Midbrain (tissue), 1 donor: ENCODE data around the gene MYL4.
"Not testable (repeated sequence)": the region's sequence is repeated elsewhere in the genome, so short reads cannot be mapped to it uniquely, and the experiment has no call there.

ENCODE experiments used
- DNase-seq: peaks from one replicate; lab custom pipeline; 2025; lab: John Stamatoyannopoulos, UW

Gene MYL4

DNA sequence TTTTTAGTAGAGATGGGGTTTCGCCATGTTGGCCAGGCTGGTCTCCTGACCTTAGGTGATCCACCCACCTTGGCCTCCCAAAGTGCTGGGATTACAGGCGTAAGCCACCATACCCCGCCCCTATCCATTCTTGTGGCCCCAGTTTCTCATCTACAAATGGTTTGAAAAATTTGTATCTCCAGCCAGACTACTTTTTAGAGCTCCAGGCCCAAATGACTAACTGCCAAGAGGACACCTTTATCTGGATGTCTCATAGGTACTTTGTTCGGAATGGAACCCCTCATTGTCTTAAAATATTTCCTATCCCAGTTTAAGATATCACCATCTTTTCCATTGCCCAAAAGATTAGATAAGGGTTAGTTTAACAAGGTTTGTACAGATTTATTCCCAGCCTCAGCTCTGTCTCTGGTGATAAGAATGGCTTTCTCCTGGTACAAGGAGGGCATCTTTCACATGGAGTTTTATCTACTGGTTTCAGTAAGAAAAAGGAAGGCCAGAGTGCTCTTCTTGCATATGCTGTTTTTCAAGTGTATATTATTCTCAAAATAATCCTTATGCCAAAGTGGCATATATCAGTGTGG lies 15.1 kb upstream of the MYL4 start:
- no peak for DNase-seq

DNA sequence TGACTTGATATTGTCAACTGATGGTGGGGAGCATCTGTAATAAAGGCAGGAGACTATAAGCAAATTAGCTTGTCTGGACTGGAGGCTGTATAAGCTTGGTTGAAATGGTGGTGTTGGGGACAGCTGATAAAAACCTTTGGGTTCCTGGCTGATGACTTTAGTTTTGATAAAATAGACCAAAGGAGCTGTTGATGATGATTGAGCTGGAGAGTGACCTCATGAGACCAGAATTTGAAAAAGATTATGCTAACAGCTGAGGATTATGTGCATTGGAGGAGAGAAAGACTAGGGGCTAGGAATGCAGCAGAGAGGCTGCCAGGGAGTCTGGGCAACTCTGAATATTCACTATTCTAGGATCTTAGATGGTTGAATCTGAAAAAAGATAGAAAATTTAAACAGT lies 11.3 kb upstream of the MYL4 start:
- no peak for DNase-seq

DNA sequence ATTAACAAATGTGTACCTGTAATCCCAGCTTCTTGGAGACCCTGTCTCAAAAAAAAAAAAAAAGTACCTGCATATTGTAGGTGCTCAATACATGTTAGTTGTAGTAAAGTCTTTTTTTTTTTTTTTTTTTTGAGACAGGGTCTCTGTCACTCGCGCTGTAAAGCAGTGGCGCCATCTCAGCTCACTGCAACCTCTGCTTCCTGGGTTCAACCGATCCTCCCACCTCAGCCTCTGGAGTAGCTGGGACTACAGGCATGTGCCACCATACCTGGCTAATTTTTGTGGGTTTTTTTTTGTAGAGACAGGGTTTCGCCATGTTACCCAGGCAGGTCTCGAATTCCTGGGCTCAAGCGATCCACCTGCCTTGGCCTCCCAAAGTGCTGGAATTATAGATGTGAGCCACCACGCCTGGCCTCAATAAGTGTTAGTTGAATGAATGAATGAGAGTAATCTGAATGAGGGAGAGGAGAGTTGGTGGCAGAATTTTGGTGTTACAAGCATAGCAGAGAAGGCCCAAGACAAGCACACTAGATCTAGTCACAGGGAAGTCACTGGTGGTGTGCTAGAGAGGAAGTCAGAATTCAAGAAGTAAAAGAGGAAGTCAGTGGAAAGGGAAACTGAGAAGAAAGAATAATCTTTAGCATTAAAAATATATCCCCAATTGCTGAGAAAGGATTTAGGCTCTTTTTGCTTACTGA lies 9.4 kb upstream of the MYL4 start:
- DNase-seq = no peak

DNA sequence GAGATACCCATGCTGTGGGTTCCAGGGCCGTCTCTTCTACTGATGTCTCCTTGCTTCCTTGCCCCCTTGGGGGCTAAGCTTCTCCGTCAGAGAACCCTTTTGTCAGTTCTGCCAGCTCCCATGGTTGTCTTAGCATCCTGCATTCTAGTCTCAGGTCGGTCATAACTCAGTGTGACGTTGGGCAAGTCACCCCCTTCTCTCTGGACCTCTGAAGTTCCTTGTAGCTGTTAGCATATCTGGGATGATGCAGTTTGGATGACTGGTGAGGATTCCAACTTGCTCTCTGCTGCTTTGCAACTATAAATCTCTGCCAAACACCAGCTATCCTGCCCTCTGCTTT lies 8.9 kb upstream of the MYL4 start:
- no peak for DNase-seq

DNA sequence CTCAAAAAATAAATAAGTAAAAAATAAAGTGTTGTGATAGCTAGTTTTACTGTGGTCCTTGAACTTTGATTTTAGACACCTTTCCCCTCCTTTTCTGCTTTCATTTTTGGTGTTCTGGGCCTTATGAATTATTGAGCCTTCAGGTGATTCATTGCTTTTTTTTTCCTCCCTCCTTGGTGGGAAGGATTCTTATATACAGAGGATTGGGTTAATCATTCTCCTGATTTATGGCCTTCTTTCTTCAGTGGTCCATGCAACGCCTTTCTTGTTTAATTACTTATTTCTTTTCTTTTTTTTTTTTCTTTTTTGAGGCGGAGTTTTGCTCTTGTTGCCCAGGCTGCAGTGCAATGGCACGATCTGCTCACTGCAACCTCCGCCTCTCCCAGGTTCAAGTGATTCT lies 8.0 kb upstream of the MYL4 start:
- no peak for DNase-seq

DNA sequence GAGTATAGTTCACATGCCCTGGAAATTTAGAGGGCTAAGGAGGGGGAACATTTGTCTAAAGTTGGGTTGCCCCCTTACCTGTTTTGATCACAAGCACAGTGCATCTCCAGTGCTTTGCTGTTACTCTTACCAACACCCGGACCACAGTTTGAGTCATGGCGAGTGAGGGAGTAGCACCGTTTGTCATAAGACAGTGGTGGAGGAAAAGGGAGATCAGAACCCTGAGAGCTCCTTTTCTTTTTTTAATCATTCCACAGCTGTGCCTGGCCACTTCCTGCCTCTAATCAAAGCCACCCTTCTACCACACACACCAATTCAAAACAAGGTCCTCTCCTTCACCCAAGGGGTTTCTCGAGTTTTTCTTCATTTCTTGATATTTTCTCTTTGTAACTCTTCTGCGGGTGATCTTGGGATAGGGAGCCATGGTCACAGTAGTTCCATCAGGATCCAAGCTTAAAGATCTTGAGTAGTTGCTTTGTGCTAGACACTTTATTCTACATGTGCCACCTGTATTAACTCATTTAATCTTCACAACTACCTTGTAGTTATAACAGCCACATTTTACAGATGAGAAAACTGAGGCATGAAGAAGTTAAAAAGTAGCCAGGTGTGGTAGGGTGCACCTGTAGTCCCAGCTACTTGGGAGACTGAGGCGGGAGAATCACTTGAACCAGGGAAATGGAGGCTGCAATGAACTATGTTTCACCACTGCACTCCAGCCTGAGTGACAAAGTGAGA lies 5.0 kb upstream of the MYL4 start:
- DNase-seq = no peak

DNA sequence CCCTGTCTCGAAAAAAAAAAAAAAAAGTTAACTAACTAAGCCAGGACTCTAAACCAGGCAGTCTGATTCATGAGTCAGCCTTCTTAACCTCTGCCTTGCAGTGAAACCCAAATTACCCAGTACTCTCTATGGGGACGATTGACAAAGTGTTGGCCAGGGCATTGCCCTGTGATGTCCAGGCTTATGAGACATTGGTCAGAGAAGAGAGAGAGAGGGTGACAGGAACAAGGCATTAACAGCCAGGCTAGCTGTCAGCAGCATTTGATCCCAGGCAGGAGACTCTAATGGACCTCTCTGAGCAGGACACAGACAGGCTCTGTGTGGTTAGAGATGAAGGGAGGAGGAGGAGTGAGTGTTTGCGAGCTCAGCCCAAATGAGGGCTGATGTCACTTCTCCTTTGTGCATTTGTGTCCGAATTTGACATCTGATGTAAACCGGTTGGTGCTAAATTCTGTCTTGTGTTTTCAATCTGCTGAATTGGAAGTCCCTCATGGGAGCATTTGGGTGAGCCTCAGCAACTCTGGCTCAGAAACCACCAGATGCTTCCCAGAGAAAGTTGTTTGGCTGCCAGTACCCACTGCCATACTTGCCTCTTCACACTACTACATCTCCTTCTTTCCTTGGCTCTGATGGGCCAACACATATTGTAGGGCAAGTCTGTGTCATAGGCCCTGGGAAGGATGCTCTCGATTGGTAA lies 4.3 kb upstream of the MYL4 start:
- peak; percentile 16 for DNase-seq

DNA sequence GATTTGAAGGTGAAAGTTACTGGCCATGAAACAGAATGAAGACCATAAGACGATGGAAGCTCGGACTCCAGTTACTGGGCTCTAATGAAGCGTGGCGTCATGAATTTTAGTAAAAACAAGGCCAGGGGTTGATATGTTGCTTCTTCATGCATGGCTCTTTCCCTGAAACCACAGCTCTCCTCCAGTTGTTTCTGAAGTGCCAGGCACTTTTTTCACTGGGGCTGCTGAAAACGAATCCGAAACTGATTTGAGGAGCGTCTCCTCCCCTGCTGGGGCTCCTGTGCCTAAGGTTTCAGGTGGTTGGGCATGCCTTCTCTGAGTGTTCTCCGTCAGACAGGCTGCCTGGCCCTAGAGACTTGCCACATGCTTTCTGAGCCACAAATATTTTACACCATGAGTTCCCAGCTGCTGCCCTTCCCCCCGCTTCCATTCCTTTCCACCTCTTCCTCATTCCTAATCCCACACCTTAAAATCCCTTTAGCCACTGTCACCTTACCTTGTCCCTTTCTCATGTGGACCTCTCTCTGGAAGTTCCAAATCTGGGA lies 3.7 kb upstream of the MYL4 start:
- DNase-seq = no peak

DNA sequence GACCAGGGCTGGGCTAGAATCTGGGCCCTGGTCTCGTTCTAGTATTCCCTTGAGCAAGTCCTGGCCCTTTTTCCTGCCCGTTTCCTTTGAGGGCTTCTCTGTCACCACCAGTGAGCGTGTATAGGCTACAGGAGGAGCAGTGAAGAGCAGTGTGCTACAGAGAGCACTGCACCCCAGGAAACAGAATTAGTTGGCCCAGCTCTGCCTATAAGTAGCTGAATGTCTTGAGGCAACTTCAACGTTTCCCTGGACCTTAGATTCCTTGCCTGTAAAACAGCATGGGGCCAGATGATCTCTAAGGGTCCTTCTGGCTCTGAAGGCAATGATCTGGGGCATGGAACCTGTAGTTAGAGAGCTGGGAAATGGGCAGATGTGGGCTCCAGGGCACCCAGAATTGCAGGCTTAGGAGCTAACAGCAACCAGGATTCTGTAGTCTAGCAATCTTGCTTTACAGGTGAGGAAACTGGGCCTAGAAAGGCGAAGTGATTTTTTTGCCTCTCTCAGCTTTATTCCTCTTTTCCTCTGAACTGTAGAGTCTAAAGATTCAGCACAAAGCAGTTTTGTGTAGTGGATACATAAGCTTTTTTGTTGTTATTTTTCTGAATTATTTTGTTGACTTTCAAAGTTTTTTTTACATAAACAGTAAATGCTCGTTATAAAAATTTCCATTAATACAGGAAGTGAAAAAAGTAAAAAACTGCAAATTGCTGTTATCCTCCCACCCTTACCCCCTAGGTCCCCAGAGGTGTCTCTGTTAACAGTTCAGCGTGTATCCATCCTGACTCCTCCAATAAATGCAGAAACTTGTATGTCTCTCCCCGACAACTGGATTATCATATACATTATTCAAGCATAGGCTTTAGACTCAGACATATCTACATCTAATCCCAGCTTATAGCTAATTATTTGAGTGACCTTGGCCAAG lies 1.7 kb upstream of the MYL4 start:
- no peak for DNase-seq

DNA sequence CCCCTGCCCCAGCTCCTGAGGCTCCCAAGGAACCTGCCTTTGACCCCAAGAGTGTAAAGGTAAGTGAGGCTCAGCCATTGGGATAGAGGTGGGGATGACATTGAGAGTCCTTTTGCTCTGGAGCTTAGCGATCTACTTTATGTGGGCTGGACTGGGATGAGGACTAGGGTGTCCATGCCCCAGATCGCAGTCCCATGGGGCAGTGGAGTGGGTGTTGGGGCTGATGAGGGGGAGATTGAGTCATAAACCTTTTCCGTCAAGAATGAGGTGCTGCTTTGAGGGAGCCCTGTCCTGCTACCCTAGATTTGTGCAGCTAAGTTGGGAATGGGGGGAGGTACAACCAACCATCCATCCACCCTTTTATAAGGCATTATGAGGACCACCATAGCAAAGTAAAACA lies 351 bp downstream of the MYL4 start:
- no peak for DNase-seq

DNA sequence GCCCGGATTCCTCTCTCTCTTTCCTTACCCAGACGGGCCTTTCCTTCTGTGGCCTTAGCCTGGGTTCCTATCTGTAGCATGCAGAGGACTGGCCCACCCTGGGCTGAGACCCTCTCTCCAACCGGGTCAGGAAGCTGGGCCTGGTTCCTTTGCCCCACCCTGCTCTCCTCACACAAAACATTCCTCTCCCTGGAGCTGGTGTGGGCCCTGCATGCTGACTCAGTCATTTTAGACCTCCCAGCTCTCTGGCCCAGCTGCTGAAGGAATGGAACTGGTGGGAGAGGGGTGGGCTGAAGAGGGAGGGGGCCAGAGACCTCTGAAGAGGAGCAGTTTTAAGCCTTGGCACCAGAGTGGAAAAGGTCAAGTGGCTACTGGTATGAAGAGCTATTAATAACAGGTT lies 957 bp downstream of the MYL4 start:
- no peak for DNase-seq

DNA sequence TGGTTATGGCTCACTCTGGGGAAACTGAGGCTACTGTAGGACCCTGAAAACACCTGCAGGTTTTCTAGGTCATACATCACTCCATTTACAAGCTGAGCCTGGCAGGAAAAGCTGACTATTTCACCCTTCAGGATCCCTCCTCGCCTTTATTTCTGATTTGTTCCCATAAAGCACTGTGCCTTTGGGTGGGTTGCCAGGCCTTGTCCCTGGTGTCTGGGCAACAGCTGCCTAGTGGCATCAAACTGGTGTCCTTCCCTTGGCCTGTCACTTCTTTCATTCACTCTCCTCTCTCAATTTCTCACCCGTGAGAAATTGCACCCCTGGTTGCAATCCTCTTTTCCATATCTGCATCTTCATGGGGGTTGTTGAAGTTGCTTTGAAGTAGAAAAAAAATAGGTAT lies 1.6 kb downstream of the MYL4 start:
- no peak for DNase-seq

DNA sequence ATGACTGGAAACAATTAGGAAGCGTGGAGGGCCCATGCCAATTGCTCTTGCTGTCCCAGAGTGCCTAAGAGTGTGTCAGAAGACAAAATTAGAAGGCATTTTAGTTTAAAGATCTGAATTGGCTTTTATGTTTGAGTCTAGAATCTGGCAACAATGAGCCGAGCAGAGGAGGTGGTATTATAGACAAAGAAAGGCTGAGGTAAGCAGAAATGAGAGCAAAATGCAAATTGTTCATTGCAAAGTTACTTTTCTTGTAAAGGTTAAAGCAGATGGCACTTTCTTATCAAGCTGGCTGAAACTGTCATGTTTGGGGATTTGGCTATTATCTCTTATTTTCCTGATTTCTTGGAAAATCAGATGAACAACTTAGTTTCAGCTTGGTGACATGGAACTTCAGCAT lies 3.3 kb downstream of the MYL4 start:
- DNase-seq = no peak

DNA sequence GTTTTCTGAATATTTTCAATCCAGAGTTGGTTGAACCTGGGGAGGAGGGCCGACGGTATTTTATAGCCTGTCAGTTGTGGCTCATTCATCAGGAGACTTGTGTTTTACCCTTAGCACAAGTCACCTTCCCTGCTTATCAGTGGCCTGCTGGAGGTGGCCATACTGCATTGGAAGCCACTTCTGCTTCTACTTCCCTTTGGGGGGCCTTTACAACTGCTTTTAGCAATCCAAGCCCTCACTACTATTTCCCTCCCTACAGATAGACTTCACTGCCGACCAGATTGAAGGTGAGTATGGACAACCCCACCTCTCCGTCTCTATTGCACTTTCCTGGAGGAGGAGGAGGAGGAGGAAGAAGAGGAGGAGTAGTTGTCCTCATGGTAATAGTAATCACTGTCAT lies 4.4 kb downstream of the MYL4 start:
- no peak for DNase-seq

DNA sequence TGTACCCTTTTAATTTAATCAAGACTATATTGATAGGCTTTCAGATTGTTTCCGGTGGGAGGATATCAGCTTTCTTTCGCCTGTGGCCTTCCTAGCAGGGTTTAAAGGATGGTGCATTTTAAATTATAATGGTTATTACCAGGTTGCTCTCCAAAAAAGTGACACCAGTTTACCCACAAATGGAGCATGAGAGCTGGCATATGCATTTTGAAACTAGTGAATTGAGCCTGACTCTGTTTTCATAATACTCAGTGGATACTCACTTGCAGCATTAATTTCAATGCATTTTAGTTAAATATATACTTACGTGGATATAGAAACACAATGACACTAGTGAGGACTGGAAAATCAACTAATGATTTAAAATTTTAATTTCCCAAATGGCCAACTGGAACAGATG lies 5.8 kb downstream of the MYL4 start:
- no peak for DNase-seq

DNA sequence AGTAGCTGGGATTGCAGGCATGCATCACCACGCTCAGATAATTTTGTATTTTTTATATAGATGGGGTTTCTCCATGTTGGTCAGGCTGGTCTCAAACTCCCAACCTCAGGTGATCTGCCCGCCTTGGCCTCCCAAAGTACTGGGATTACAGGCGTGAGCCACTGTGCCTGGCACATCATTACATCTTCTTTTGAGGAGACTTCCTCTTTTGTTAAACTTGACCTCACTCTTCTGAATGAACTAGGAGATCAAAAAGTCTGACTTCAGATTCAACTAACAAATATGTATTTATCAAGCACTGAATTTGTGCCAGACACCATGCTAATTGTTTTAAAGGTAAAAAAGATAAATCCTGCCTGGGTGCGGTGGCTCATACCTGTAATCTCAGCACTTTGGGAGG lies 7.7 kb downstream of the MYL4 start:
- not testable (repeated sequence) for DNase-seq

DNA sequence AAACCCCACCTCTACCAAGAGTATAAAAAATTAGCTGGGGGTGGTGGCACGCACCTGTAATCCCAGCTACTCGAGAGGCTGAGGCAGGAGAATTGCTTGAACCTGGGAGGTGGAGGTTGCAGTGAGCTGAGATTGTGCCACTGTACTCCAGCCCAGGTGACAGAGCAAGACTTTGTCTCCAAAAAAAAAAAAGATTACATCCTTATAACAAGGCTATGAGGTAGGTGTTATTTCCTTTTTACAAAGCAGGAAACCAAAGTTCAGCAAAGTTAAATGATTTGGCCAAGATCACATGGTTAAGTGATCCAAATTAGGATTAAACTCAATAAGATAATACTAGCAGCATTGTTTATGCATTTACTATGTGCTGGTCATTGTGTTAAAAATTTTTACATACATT lies 8.1 kb downstream of the MYL4 start:
- DNase-seq = not testable (repeated sequence)

DNA sequence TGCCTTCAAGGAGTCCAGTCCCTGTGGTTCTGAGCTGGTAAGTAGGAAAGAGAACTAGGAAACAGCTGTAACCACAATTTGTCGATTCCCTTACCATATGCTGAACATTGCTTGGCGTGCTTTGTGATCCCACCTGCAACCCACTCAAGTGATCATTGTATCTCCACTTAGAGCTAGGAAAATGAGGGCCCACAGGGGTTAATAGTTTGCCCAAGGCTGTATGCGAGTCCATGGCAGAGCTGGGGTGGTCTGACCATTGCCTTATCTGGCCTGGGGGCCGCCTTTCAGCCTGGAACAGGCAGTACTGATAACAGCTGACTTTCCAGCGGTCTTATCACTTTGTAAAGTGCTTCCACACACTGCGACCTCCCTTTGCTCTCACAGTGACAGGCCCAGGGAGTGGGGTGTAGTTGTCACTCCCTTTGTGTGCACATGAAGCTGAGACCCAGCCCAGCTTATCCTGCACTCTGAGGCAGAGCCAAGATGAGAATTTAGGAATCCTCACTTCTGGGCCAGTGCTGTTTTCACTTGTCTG lies 9.8 kb downstream of the MYL4 start:
- DNase-seq = no peak

DNA sequence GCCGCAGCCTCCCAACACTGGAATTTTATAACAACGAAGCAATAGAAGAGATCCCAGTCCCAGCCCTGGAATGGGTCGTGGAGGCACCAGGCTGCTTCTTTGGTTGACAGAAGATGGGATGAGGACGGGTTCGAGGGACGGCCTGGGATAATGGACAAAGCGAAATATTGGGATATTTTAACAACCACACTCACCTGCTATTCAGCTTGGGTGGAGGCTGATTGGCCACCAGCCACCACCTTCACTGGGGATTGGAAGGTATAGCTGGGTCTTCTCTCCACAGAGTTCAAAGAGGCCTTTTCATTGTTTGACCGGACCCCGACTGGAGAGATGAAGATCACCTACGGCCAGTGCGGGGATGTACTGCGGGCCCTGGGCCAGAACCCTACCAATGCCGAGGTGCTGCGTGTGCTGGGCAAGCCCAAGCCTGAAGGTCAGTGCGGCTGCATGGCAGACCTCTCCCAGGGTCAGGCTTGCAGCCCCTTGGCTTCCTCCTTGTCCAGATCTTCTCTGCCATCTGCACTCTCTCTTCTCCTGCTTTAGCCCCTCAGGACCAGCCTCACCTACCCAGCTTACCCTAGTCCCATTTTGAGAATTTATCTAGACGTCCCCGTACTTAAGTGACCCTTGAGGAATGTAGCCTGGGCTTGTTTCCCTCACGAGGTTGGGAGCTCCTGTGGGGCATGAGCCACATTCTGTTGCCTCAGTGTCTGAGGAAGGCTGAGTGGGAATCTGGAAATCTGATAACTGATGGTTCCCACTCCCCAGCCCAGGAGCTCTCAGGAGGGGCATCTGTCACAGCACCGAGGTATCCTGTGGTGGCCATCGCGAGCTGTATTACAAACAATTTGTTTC lies 10.7 kb downstream of the MYL4 start:
- DNase-seq = no peak

DNA sequence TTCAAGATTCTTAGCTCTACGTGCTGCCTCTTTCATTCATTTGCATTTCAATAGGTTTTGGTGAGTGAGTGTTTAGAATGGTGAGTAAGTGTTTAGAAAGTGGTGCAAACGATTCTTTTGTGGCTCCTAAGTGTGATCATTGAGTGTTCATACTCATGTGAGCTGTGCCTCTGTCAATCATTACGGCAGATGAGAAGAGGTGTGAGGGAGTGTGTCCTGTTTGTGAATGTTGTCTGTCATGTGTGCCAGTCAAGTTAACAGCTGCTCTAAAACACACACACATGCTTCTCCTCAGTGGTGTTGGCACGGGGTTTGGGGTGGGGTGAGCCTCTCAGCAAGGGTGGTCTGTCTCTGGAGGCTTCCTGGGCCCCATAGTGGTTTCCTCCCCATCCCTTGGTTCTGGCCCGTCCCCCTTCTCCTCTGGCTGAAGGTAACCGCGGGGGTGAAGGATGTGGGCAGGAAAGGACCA lies 11.4 kb downstream of the MYL4 start:
- DNase-seq = no peak
